Smooth muscle cell (in vitro differentiated cells): Measurements from ENCODE around the gene SIRT1. TPM values are rescaled to one million over a fixed set of nuclear protein-coding genes. Genes with fewer than 3 reads are reported as not detected.
A peak's percentile ranks its signal among the peaks of the same experiment; 100 is the strongest.

ENCODE experiments used
- DNase-seq: peaks from one replicate; lab custom pipeline; 2025; ENCODE audit not compliant: unreplicated experiment; lab: John Stamatoyannopoulos, UW
- H2AFZ ChIP-seq: fragments of 200-600 bp; sonication (generic); 2 replicates; pipeline ENCODE4 v1.6.0; 2016; ENCODE audit warnings: antibody characterized with exemption, low read depth, mild to moderate bottlenecking
- H3F3A ChIP-seq: fragments of 200-600 bp; sonication (generic); 2 replicates; pipeline ENCODE4 v1.6.0; 2017; ENCODE audit warnings: antibody characterized with exemption, low read depth
- H3K27ac ChIP-seq: fragments of 200-600 bp; sonication (generic); 2 replicates; pipeline ENCODE4 v1.5.1; 2016; ENCODE audit warnings: low read depth, mild to moderate bottlenecking
- H3K27me3 ChIP-seq: fragments of 200-600 bp; sonication (generic); 2 replicates; pipeline ENCODE4 v1.6.1; 2016; ENCODE audit warnings: low read depth, mild to moderate bottlenecking
- H3K36me3 ChIP-seq: fragments of 200-600 bp; sonication (generic); 2 replicates; pipeline ENCODE4 v1.5.1; 2016; ENCODE audit warnings: low read depth
- H3K4me1 ChIP-seq: fragments of 200-600 bp; sonication (generic); 2 replicates; pipeline ENCODE4 v1.5.1; 2016; ENCODE audit warnings: low read depth
- H3K4me2 ChIP-seq: fragments of 200-600 bp; sonication (generic); 2 replicates; pipeline ENCODE4 v1.6.0; 2016; ENCODE audit warnings: mild to moderate bottlenecking
- H3K4me3 ChIP-seq: fragments of 200-600 bp; sonication (generic); 2 replicates; pipeline ENCODE4 v1.5.1; 2016; ENCODE audit warnings: mild to moderate bottlenecking
- H3K79me2 ChIP-seq: fragments of 200-600 bp; sonication (generic); 2 replicates; pipeline ENCODE4 v1.6.0; 2016; ENCODE audit warnings: low read depth, mild to moderate bottlenecking
- H3K9ac ChIP-seq: fragments of 200-600 bp; sonication (generic); 2 replicates; pipeline ENCODE4 v1.6.0; 2016; ENCODE audit warnings: low read depth
- H3K9me3 ChIP-seq: fragments of 200-600 bp; sonication (generic); replicated peaks from 2 replicates; pipeline ENCODE4 v1.5.1; 2016; ENCODE audit warnings: low read depth
- H4K20me1 ChIP-seq: fragments of 200-600 bp; sonication (generic); 2 replicates; pipeline ENCODE4 v1.6.0; 2016; ENCODE audit warnings: low read depth
- CTCF ChIP-seq: fragments of 200-600 bp; sonication (generic); IDR thresholded peaks from 2 replicates; pipeline ENCODE4 v1.5.1; 2017; ENCODE audit warnings: borderline replicate concordance, mild to moderate bottlenecking, antibody characterized with exemption; ENCODE audit not compliant: insufficient read depth, poor library complexity, severe bottlenecking
- WGBS: methylation state at CpG from one replicate; pipeline ENCODE4 v1.1.7; 2016; ENCODE audit warnings: low lambda C conversion rate; 5-methylcytosine and 5-hydroxymethylcytosine counted together
- polyA plus RNA-seq: library from polyadenylated mRNA; unstranded; fragments of >200 nt; fragmentation: Nextera tagmentation; extraction: Ambion mirVana; gene quantifications from 2 replicates; pipeline ENCODE4 v1.2.1, GENCODE V29; 2016
- total RNA-seq: library from RNA; depleted of rRNA; stranded (reverse); fragments of >200 nt; gene quantifications from 2 replicates; pipeline ENCODE4 v1.2.3, GENCODE V29; 2014

Gene SIRT1
- total and polyA plus RNA-seq, 2 experiments from 2014 or later = 8.0 to 14.9 TPM

- Histone ChIP-seq H3K27ac (no peak overlapping the region), H4K20me1 (no peaks in the 10 kb centered on the region), H3K36me3 (no peaks in the 10 kb centered on the region), H3K4me1 (no peaks in the 10 kb centered on the region), H2AFZ (no peak overlapping the region), H3F3A (no peaks in the 10 kb centered on the region), H3K79me2 (no peaks in the 10 kb centered on the region), H3K9ac (no peak overlapping the region), H3K9me3 (no peaks in the 10 kb centered on the region), H3K27me3 (no peaks in the 10 kb centered on the region), H3K4me2 (no peak overlapping the region), H3K4me3 (no peak overlapping the region)
- WGBS = 93% methylated on average over 2 of the region's 2 CpGs
- DNase-seq = no peak
- no peak for TF ChIP-seq CTCF
These were observed 41.2 kb upstream of the SIRT1 start for GRCh38 chr10:67843284-67843683.

GRCh38 chr10:67849331-67850011 lies 35.0 kb upstream of the SIRT1 start:
- Histone ChIP-seq H4K20me1 (no peaks in the 10 kb centered on the region), H3K4me1 (peaks cover 5% of the 10 kb centered on the region), H3K27ac (peak overlapping the region; percentile 88), H3K9ac (peak overlapping the region; percentile 85), H3F3A (no peaks in the 10 kb centered on the region), H2AFZ (peak overlapping the region; percentile 88), H3K36me3 (no peaks in the 10 kb centered on the region), H3K27me3 (no peaks in the 10 kb centered on the region), H3K79me2 (no peaks in the 10 kb centered on the region), H3K4me3 (peak overlapping the region; percentile 62), H3K9me3 (no peaks in the 10 kb centered on the region), H3K4me2 (peak overlapping the region; percentile 92)
- peak; percentile 50 for DNase-seq
- TF ChIP-seq CTCF = no peak
- WGBS = 2% methylated on average over 36 of the region's 36 CpGs

- H3K4me2 ChIP-seq = no peak overlapping the region
- no peak overlapping the region for H3K9ac ChIP-seq
- TF ChIP-seq CTCF = no peak
- no peaks in the 10 kb centered on the region for H3F3A ChIP-seq
- no peak overlapping the region for H3K27ac ChIP-seq
- no peaks in the 10 kb centered on the region for H3K9me3 ChIP-seq
- H3K4me3 ChIP-seq = no peak overlapping the region
- H4K20me1 ChIP-seq = no peaks in the 10 kb centered on the region
- H2AFZ ChIP-seq = no peak overlapping the region
- no peaks in the 10 kb centered on the region for H3K36me3 ChIP-seq
- no peak for DNase-seq
- no peaks in the 10 kb centered on the region for H3K27me3 ChIP-seq
- peaks cover 5% of the 10 kb centered on the region for H3K4me1 ChIP-seq
- 27% methylated on average over 2 of the region's 2 CpGs for WGBS
- no peaks in the 10 kb centered on the region for H3K79me2 ChIP-seq
These were observed 33.3 kb upstream of the SIRT1 start for GRCh38 chr10:67851186-67851585.

GRCh38 chr10:67852761-67853160 lies 31.7 kb upstream of the SIRT1 start:
- no peak for DNase-seq
- Histone ChIP-seq H3K4me1 (peaks cover 5% of the 10 kb centered on the region), H3K36me3 (no peaks in the 10 kb centered on the region), H3K27ac (no peak overlapping the region), H3F3A (no peaks in the 10 kb centered on the region), H3K9me3 (no peaks in the 10 kb centered on the region), H2AFZ (no peak overlapping the region), H3K27me3 (no peaks in the 10 kb centered on the region), H3K4me2 (no peak overlapping the region), H3K4me3 (no peak overlapping the region), H3K9ac (no peak overlapping the region), H4K20me1 (no peaks in the 10 kb centered on the region), H3K79me2 (no peaks in the 10 kb centered on the region)
- WGBS = 82% methylated on average over 5 of the region's 5 CpGs
- no peak for TF ChIP-seq CTCF
